HepG2 (cell line): ENCODE measurements around the gene PRSS3. TPM values are rescaled to one million over a fixed set of nuclear protein-coding genes. Genes with fewer than 3 reads are reported as not detected.
"Not testable (repeated sequence)": the region's sequence is repeated elsewhere in the genome, so short reads cannot be mapped to it uniquely, and the experiment has no call there.

ENCODE experiments used
- ATAC-seq: fragments of 200-7000 bp; cut with Tn5 transposase; 3 replicates; pipeline ENCODE4 v1.9.1; 2020; ENCODE audit warnings: mild to moderate bottlenecking, moderate library complexity
- BruUV-seq: library from RNA; stranded (reverse); fragments of 400-500 nt; replicated peaks from 2 replicates; lab custom pipeline; 2021; lab: Mats Ljungman, UMichigan
- CTCF ChIA-PET: fragments of 300-600 bp; formaldehyde crosslinking; extraction: SDS; loops from one replicate; lab custom pipeline; 2021; ENCODE audit warnings: low total read pairs, inconsistent platforms, low intra/inter-chr PET ratio; lab: Yijun Ruan, JAX
- POLR2A ChIA-PET: fragments of 350-600 bp; sonication (Branson Sonifier 250); formaldehyde crosslinking; loops from one replicate; lab custom pipeline; 2020; ENCODE audit warnings: antibody characterized with exemption, inconsistent platforms; lab: Yijun Ruan, JAX
- DNase-seq: peaks from one replicate; pipeline ENCODE4 v3.0.0-alpha.2; 2015; ENCODE audit warnings: low spot score
- FAIRE-seq: peaks from 3 replicates; lab custom pipeline; 2011; peaks lifted over from hg19 to GRCh38; lab: Jason Lieb, UNC
- H2AFZ ChIP-seq: one replicate; pipeline ENCODE4 v1.6.1; 2011; ENCODE audit warnings: low read length, inconsistent platforms
- H3K27ac ChIP-seq: fragments of 300-600 bp; 3 replicates; pipeline ENCODE4 v1.8.0; 2011; ENCODE audit warnings: mixed run types, mild to moderate bottlenecking, mixed read lengths, low read length, inconsistent platforms; ENCODE audit not compliant: insufficient read depth; ENCODE audit errors: extremely low read length
- H3K27me3 ChIP-seq, 2 experiments: fragments of 200-600 bp in 1 of 2; 2 replicates in 1 of 2; 3 replicates in 1 of 2; pipeline versions ENCODE4 v1.6.0 to v1.8.0; 2011; ENCODE audit warnings: low read length in 2 of 2, mild to moderate bottlenecking in 2 of 2, moderate library complexity in 2 of 2, inconsistent platforms in 1 of 2; ENCODE audit not compliant: insufficient read depth in 2 of 2, control insufficient read depth in 1 of 2
- H3K36me3 ChIP-seq, 2 experiments: fragments of 200-600 bp in 1 of 2; replicated peaks in 1 of 2; 2 replicates in 1 of 2; 3 replicates in 1 of 2; pipeline versions ENCODE4 v1.5.1 to v1.8.0; 2011; ENCODE audit warnings: low read length in 2 of 2, inconsistent platforms in 1 of 2; ENCODE audit not compliant: insufficient read depth in 2 of 2, control insufficient read depth in 1 of 2
- H3K4me1 ChIP-seq: 2 replicates; pipeline ENCODE4 v1.5.1; 2012; ENCODE audit warnings: low read length, inconsistent platforms; ENCODE audit not compliant: insufficient read depth
- H3K4me2 ChIP-seq: 2 replicates; pipeline ENCODE4 v1.6.0; 2011; ENCODE audit warnings: low read depth, low read length, inconsistent platforms
- H3K4me3 ChIP-seq, 3 experiments: fragments of 200-600 bp in 1 of 3; sonication (generic), shearing (Covaris generic) in 1 of 3; replicated peaks in 1 of 3; 2 replicates each; pipeline ENCODE4 v1.5.1; 2011 to 2016; ENCODE audit warnings: low read length in 3 of 3, inconsistent platforms in 2 of 3, low read depth in 2 of 3, mild to moderate bottlenecking in 2 of 3, control low read depth in 1 of 3, mixed read lengths in 1 of 3; ENCODE audit not compliant: insufficient read depth in 1 of 3
- H3K79me2 ChIP-seq: one replicate; pipeline ENCODE4 v1.6.1; 2011; ENCODE audit warnings: low read length, inconsistent platforms; ENCODE audit not compliant: insufficient read depth
- H3K9ac ChIP-seq: 2 replicates; pipeline ENCODE4 v1.6.0; 2011; ENCODE audit warnings: mild to moderate bottlenecking, low read depth, low read length, inconsistent platforms; ENCODE audit not compliant: insufficient read depth
- H3K9me3 ChIP-seq: 2 replicates; pipeline ENCODE4 v1.5.1; 2012; ENCODE audit warnings: mild to moderate bottlenecking, low read length
- H4K20me1 ChIP-seq: 2 replicates; pipeline ENCODE4 v1.6.0; 2011; ENCODE audit warnings: inconsistent platforms, mild to moderate bottlenecking, low read length, moderate library complexity; ENCODE audit not compliant: insufficient read depth
- MAZ ChIP-seq, 2 experiments: sonication (generic) in 1 of 2; formaldehyde crosslinking in 1 of 2; IDR thresholded peaks; 2 replicates each; pipeline versions ENCODE4 v1.5.0 to v1.6.1; 2012 to 2020; ENCODE audit warnings: low read depth in 2 of 2, mild to moderate bottlenecking in 2 of 2, borderline replicate concordance in 1 of 2, improper control_type of control experiment in 1 of 2, low read length in 1 of 2, missing genetic modification reagents in 1 of 2, moderate library complexity in 1 of 2
- MED8 ChIP-seq: sonication (generic); formaldehyde crosslinking; IDR thresholded peaks from 2 replicates; pipeline ENCODE4 v1.8.1; 2023; ENCODE audit warnings: mild to moderate bottlenecking, missing genetic modification reagents; ENCODE audit not compliant: insufficient replicate concordance
- MXI1 ChIP-seq: IDR thresholded peaks from 3 replicates; pipeline ENCODE4 v1.6.1; 2012; ENCODE audit warnings: low read depth, low read length, inconsistent platforms, borderline replicate concordance
- SP2 ChIP-seq: sonication (generic); formaldehyde crosslinking; IDR thresholded peaks from 2 replicates; pipeline ENCODE4 v1.5.1; 2020; ENCODE audit warnings: mild to moderate bottlenecking, missing genetic modification reagents
- ZNF143 ChIP-seq: sonication (generic); formaldehyde crosslinking; IDR thresholded peaks from 2 replicates; pipeline ENCODE4 v1.4.0; 2020; ENCODE audit warnings: missing genetic modification reagents
- ZNF343 ChIP-seq: sonication (generic); formaldehyde crosslinking; IDR thresholded peaks from 2 replicates; pipeline ENCODE4 v1.4.0; 2020; ENCODE audit warnings: mild to moderate bottlenecking, missing genetic modification reagents
- ZNF747 ChIP-seq: sonication (generic); formaldehyde crosslinking; IDR thresholded peaks from 2 replicates; pipeline ENCODE4 v1.8.1; 2023; ENCODE audit warnings: missing genetic modification reagents, mild to moderate bottlenecking, borderline replicate concordance
- WGBS: methylation state at CpG from one replicate; pipeline ENCODE4 v1.1.6; 2017; ENCODE audit warnings: low lambda C conversion rate; 5-methylcytosine and 5-hydroxymethylcytosine counted together
- in situ Hi-C: cut with HindIII; loops from 2 replicates; pipeline ENCODE4 v1.10.0; 2017; ENCODE audit warnings: low pct_unique_long_range_greater_than_20kb; ENCODE audit not compliant: extremely low pct_ligation_motif_present
- intact Hi-C: fragments of 100-400 bp; cut with micrococcal nuclease; formaldehyde crosslinking; loops from one replicate; pipeline ENCODE4 v1.10.0; 2022; ENCODE audit not compliant: unreplicated experiment
- polyA plus RNA-seq, 8 experiments: library from polyadenylated mRNA; depleted of rRNA in 3 of 8; stranded (reverse) in 7 of 8; unstranded in 1 of 8; fragments of >200 nt; fragmentation: Illumina TruSeq in 4 of 8; extraction: Trizol in 4 of 8; gene quantifications; 2 replicates each; pipeline versions ENCODE4 v1.2.1 to v1.2.3, GENCODE V29; 2011 to 2016; ENCODE audit warnings: low read depth in 4 of 8, missing spikeins in 1 of 8, mixed read lengths in 1 of 8; ENCODE audit not compliant: insufficient read depth in 1 of 8
- total RNA-seq, 5 experiments: library from RNA; depleted of rRNA; stranded (reverse); fragments of >200 nt; fragmentation: Illumina TruSeq; extraction: Trizol; gene quantifications; 2 replicates each; pipeline ENCODE4 v1.2.3, GENCODE V29; 2016; ENCODE audit warnings: low read depth in 1 of 5

The PRSS3 gene
- total and polyA plus RNA-seq, 2 of the 13 experiments (the other 11 are each of a cell fraction or from before 2014, with no cell fraction given): not detected

DNA sequence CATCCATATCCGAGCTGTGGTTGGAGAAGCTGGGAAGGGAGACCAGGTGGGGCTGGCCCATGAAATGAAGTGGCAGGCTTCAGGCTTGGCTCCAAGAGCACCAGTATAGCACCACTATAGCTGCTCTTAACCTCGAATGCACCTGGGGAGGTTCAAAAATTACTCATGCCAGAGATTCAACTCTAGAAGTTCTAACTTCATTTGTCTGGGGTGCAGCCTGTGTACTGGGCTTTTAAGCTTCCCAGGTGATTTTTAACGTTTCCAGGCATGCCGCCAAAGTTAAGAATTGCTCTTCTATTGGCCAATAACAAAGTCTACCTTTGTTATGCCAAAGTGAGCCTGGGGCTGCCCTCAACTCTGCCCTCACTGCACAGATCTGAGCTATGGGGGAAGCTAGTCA lies 458 bp downstream of the PRSS3 start (continued):
- TF ChIP-seq ZNF747 (CRISPR knock-in tag) (no peak), MXI1 (no peak), MED8 (CRISPR knock-in tag) (no peak), SP2 (CRISPR knock-in tag) (no peak), MAZ (IDR thresholded peaks at IDR 0.05; ENCODE audit: borderline replicate concordance, low read depth, low read length) (no peak), MAZ (CRISPR knock-in tag; IDR thresholded peaks at IDR 0.05; ENCODE audit: low read depth) (no peak), ZNF143 (no peak)
- TF ChIP-seq, all 625 proteins: peak for 0

DNA sequence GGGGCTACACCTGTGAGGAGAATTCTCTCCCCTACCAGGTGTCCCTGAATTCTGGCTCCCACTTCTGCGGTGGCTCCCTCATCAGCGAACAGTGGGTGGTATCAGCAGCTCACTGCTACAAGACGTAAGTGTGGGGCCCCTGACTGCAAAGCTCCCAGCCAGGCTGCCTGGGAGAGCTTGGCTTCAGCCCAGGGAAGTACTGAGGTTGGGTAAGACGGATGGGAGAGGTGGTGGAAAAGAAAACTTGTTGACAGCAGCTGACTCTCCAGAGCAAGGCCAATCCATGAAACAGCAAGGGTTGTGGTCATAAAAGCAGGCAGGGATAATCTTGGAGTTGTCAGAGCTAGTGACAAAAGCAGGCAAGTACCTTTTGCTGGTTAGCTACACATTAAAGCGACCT lies 1.3 kb downstream of the PRSS3 start:
- DNase-seq, POLR2A ChIA-PET, CTCF ChIA-PET, H3K4me3 ChIP-seq, H3K9ac ChIP-seq, in situ Hi-C loops, FAIRE-seq, BruUV-seq, intact Hi-C loops, H2AFZ ChIP-seq, H3K36me3 ChIP-seq, ATAC-seq, H4K20me1 ChIP-seq, H3K9me3 ChIP-seq, H3K27ac ChIP-seq, H3K4me2 ChIP-seq, H3K79me2 ChIP-seq: not testable (repeated sequence)
- peaks cover 18% of the 10 kb centered on the region for H3K4me1 ChIP-seq
- 23% methylated on average over 5 of the region's 5 CpGs for WGBS
- H3K27me3 ChIP-seq: peaks cover 2 to 33% of the 10 kb centered on the region in 2 experiments; a peak in 3 of 5 replicates

DNA sequence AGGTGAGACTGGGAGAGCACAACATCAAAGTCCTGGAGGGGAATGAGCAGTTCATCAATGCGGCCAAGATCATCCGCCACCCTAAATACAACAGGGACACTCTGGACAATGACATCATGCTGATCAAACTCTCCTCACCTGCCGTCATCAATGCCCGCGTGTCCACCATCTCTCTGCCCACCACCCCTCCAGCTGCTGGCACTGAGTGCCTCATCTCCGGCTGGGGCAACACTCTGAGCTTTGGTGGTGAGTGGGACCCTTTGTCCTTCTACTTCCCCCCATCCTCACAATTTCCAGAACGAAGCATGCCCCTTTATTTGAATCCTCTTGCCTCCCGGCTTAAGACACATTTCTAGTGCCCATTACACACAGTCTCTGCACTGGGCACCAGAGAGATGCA lies 2.5 kb downstream of the PRSS3 start:
- peaks cover 2 to 30% of the 10 kb centered on the region in 2 experiments; a peak in 3 of 5 replicates for H3K27me3 ChIP-seq
- H3K36me3 ChIP-seq: no peaks in the 10 kb centered on the region
- POLR2A ChIA-PET: no interaction called here
- no peak overlapping the region for H3K4me3 ChIP-seq
- H3K79me2 ChIP-seq: no peaks in the 10 kb centered on the region
- no TSS peak for BruUV-seq
- H3K9ac ChIP-seq: no peak overlapping the region
- H3K9me3 ChIP-seq: peaks cover 9% of the 10 kb centered on the region; the same call in 1 of the 2 replicates
- no peaks in the 10 kb centered on the region for H4K20me1 ChIP-seq
- intact Hi-C loops (no loop called here), in situ Hi-C loops (no loop called here)
- TF ChIP-seq ZNF343: no peak
- peaks cover 25% of the 10 kb centered on the region for H3K4me1 ChIP-seq
- no peak for ATAC-seq
- 68% methylated on average over 8 of the region's 8 CpGs for WGBS
- no peak for FAIRE-seq
- no peak for DNase-seq
- H3K4me2 ChIP-seq: no peak overlapping the region
- no peak overlapping the region for H3K27ac ChIP-seq
- CTCF ChIA-PET: no interaction called here
- no peak overlapping the region for H2AFZ ChIP-seq
